ENCODE data around the gene SCAMP4.

Gene SCAMP4

GRCh38 chr19:1907563-1908363 lies 2.6 kb downstream of the SCAMP4 start:
- 92 to 97% methylated on average over 33 to 40 of the region's 43 CpGs for WGBS, 2 experiments (ENCODE audit: insufficient coverage in 2 of 2)
- H3K4me3 ChIP-seq (ENCODE audit: extremely low read depth, insufficient read depth, low read length, poor library complexity, severe bottlenecking) = no peak overlapping the region
- H3K9me3 ChIP-seq (ENCODE audit: control insufficient read depth, low read length) = no peaks in the 10 kb centered on the region
- peaks cover 14% of the 10 kb centered on the region for H3K4me1 ChIP-seq (ENCODE audit: control insufficient read depth, insufficient read depth, low read length, poor library complexity, severe bottlenecking)
- no peak overlapping the region for H3K27ac ChIP-seq (ENCODE audit: low read depth, low read length, severe bottlenecking)
- peaks cover 32% of the 10 kb centered on the region for H3K36me3 ChIP-seq (ENCODE audit: control insufficient read depth, insufficient read depth, low read length)

DNA sequence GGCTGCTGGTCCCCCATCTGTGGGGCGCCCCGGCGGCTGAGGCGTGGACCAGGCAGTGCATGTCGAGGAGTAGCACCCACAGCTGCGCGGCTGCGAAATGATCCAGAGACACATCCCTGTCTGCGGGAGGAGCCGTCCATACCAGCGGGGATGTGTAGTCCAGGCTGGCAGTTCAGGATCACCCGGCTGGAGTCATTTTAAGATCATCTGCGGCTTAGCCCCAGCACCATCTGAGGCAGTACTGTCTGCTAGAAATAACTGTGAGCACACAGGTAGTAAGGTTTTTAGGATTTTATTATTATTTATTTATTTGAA lies 3.1 kb downstream of the SCAMP4 start:
- H3K27ac ChIP-seq (ENCODE audit: low read depth, low read length, severe bottlenecking) = no peak overlapping the region
- H3K4me1 ChIP-seq (ENCODE audit: control insufficient read depth, insufficient read depth, low read length, poor library complexity, severe bottlenecking) = peaks cover 14% of the 10 kb centered on the region
- H3K4me3 ChIP-seq (ENCODE audit: extremely low read depth, insufficient read depth, low read length, poor library complexity, severe bottlenecking) = no peak overlapping the region
- peaks cover 37% of the 10 kb centered on the region for H3K36me3 ChIP-seq (ENCODE audit: control insufficient read depth, insufficient read depth, low read length)
- WGBS, 2 experiments (ENCODE audit: insufficient coverage in 2 of 2) = 96 to 97% methylated on average over 13 of the region's 13 CpGs
- H3K9me3 ChIP-seq (ENCODE audit: control insufficient read depth, low read length) = no peaks in the 10 kb centered on the region

DNA sequence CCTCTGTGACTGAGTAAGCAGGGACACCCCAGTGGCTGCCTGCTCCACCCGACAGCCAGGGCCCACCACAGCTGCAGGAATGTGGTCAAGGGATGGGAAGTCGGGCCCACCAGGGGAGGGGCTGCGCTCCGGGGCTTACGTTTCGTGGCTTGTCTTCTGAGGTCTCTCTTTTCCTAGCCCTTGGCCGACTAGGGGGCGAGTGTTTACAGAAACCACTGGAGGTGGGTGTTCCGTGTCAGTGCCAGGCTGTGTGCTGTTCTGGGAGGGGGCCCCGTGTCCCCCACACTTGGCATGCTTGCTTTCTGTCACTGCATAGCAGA lies 4.5 kb downstream of the SCAMP4 start:
- Histone ChIP-seq H3K36me3 (ENCODE audit: control insufficient read depth, insufficient read depth, low read length) (peaks cover 51% of the 10 kb centered on the region), H3K4me3 (ENCODE audit: extremely low read depth, insufficient read depth, low read length, poor library complexity, severe bottlenecking) (no peak overlapping the region), H3K27ac (ENCODE audit: low read depth, low read length, severe bottlenecking) (no peak overlapping the region), H3K9me3 (ENCODE audit: control insufficient read depth, low read length) (no peaks in the 10 kb centered on the region), H3K4me1 (ENCODE audit: control insufficient read depth, insufficient read depth, low read length, poor library complexity, severe bottlenecking) (peaks cover 8% of the 10 kb centered on the region)
- WGBS, 2 experiments (ENCODE audit: insufficient coverage in 2 of 2) = 93 to 97% methylated on average over 6 to 7 of the region's 10 CpGs

- no peak overlapping the region for H3K27ac ChIP-seq (ENCODE audit: low read depth, low read length, severe bottlenecking)
- H3K9me3 ChIP-seq (ENCODE audit: control insufficient read depth, low read length) = no peaks in the 10 kb centered on the region
- no peak overlapping the region for H3K4me3 ChIP-seq (ENCODE audit: extremely low read depth, insufficient read depth, low read length, poor library complexity, severe bottlenecking)
- H3K4me1 ChIP-seq (ENCODE audit: control insufficient read depth, insufficient read depth, low read length, poor library complexity, severe bottlenecking) = peaks cover 8% of the 10 kb centered on the region
- H3K36me3 ChIP-seq (ENCODE audit: control insufficient read depth, insufficient read depth, low read length) = peaks cover 55% of the 10 kb centered on the region
- WGBS, 2 experiments (ENCODE audit: insufficient coverage in 2 of 2) = 93 to 96% methylated on average over 9 to 10 of the region's 10 CpGs
Measured at GRCh38 chr19:1910177-1910576, 5.0 kb downstream of the SCAMP4 start.

DNA sequence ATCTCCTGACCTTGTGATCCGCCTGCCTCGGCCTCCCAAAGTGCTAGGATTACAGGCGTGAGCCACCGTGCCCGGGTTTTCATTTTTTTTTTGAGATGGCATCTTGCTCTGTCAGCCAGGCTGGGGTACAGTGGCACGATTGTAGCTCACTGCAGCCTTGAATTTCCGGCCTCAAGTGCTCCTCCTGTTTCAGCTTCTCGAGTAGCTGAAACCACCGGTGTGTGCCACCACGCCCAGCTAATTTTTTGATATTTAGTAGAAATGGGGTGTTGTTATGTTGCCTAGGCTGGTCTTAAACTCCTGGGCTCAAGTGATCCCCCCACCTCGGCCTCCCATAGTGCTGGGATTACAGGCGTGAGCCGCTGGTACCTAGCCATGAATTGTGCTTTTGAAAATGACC lies 5.9 kb downstream of the SCAMP4 start:
- peaks cover 5% of the 10 kb centered on the region for H3K4me1 ChIP-seq (ENCODE audit: control insufficient read depth, insufficient read depth, low read length, poor library complexity, severe bottlenecking)
- 83 to 90% methylated on average over 11 to 13 of the region's 13 CpGs for WGBS, 2 experiments (ENCODE audit: insufficient coverage in 2 of 2)
- peaks cover 56% of the 10 kb centered on the region for H3K36me3 ChIP-seq (ENCODE audit: control insufficient read depth, insufficient read depth, low read length)
- no peak overlapping the region for H3K27ac ChIP-seq (ENCODE audit: low read depth, low read length, severe bottlenecking)
- no peak overlapping the region for H3K4me3 ChIP-seq (ENCODE audit: extremely low read depth, insufficient read depth, low read length, poor library complexity, severe bottlenecking)
- no peaks in the 10 kb centered on the region for H3K9me3 ChIP-seq (ENCODE audit: control insufficient read depth, low read length)

DNA sequence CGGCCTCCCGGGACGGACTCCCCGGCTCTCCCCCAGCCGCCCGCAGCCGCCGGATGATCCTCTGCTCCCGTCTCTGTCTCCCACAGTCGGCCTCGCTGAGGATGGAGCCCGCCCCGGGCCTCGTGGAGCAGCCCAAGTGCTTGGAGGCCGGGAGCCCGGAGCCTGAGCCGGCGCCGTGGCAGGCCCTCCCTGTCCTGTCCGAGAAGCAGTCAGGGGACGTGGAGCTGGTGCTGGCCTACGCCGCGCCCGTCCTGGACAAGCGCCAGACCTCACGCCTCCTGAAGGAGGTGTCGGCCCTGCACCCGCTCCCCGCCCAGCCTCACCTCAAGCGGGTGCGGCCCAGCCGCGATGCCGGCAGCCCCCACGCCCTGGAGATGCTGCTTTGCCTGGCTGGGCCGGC lies 6.8 kb downstream of the SCAMP4 start:
- peaks cover 59% of the 10 kb centered on the region for H3K36me3 ChIP-seq (ENCODE audit: control insufficient read depth, insufficient read depth, low read length)
- no peak overlapping the region for H3K4me3 ChIP-seq (ENCODE audit: extremely low read depth, insufficient read depth, low read length, poor library complexity, severe bottlenecking)
- no peaks in the 10 kb centered on the region for H3K9me3 ChIP-seq (ENCODE audit: control insufficient read depth, low read length)
- WGBS, 2 experiments (ENCODE audit: insufficient coverage in 2 of 2) = 96 to 98% methylated on average over 37 of the region's 37 CpGs
- H3K27ac ChIP-seq (ENCODE audit: low read depth, low read length, severe bottlenecking) = no peak overlapping the region
- peaks cover 4% of the 10 kb centered on the region for H3K4me1 ChIP-seq (ENCODE audit: control insufficient read depth, insufficient read depth, low read length, poor library complexity, severe bottlenecking)

GRCh38 chr19:1912760-1913505 lies 7.7 kb downstream of the SCAMP4 start:
- H3K4me1 ChIP-seq (ENCODE audit: control insufficient read depth, insufficient read depth, low read length, poor library complexity, severe bottlenecking) = no peaks in the 10 kb centered on the region
- H3K27ac ChIP-seq (ENCODE audit: low read depth, low read length, severe bottlenecking) = no peak overlapping the region
- WGBS, 2 experiments (ENCODE audit: insufficient coverage in 2 of 2) = 97 to 98% methylated on average over 70 to 77 of the region's 77 CpGs
- no peaks in the 10 kb centered on the region for H3K9me3 ChIP-seq (ENCODE audit: control insufficient read depth, low read length)
- peaks cover 66% of the 10 kb centered on the region for H3K36me3 ChIP-seq (ENCODE audit: control insufficient read depth, insufficient read depth, low read length)
- H3K4me3 ChIP-seq (ENCODE audit: extremely low read depth, insufficient read depth, low read length, poor library complexity, severe bottlenecking) = no peak overlapping the region

GRCh38 chr19:1913781-1914577 lies 8.8 kb downstream of the SCAMP4 start:
- Histone ChIP-seq H3K9me3 (ENCODE audit: control insufficient read depth, low read length) (no peaks in the 10 kb centered on the region), H3K27ac (ENCODE audit: low read depth, low read length, severe bottlenecking) (no peak overlapping the region), H3K36me3 (ENCODE audit: control insufficient read depth, insufficient read depth, low read length) (peaks cover 70% of the 10 kb centered on the region), H3K4me3 (ENCODE audit: extremely low read depth, insufficient read depth, low read length, poor library complexity, severe bottlenecking) (no peak overlapping the region), H3K4me1 (ENCODE audit: control insufficient read depth, insufficient read depth, low read length, poor library complexity, severe bottlenecking) (no peaks in the 10 kb centered on the region)
- WGBS, 2 experiments (ENCODE audit: insufficient coverage in 2 of 2) = 90 to 96% methylated on average over 17 to 19 of the region's 23 CpGs

DNA sequence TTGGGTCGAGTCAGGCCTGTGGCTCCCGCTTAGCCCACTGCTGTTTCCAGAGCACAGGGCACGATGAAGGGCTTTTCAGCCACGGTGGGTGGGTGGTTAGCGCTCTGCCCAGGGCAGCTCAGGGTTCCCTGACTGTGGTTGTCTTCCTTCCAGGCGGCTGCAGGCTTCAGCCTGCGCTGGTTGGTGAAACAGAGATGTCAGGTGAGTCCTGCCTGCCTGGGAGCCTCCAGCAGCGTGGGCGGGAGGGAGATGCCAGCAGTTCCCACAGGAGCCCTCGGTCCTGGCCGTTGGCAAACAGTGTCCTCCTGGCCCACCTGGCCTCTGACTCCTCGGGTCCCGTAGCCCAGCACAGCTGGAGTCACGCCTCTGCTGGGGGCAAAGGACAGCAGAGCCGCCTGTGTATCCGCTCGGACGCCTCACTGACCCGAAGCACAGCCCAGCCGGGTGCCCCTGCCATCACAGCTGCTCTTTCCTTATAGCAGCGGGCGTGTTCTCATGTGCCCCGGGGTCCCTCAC lies 9.7 kb downstream of the SCAMP4 start:
- H3K4me3 ChIP-seq (ENCODE audit: extremely low read depth, insufficient read depth, low read length, poor library complexity, severe bottlenecking) = no peak overlapping the region
- WGBS, 2 experiments (ENCODE audit: insufficient coverage in 2 of 2) = 92 to 97% methylated on average over 18 to 23 of the region's 23 CpGs
- no peaks in the 10 kb centered on the region for H3K4me1 ChIP-seq (ENCODE audit: control insufficient read depth, insufficient read depth, low read length, poor library complexity, severe bottlenecking)
- H3K9me3 ChIP-seq (ENCODE audit: control insufficient read depth, low read length) = no peaks in the 10 kb centered on the region
- no peak overlapping the region for H3K27ac ChIP-seq (ENCODE audit: low read depth, low read length, severe bottlenecking)
- peaks cover 77% of the 10 kb centered on the region for H3K36me3 ChIP-seq (ENCODE audit: control insufficient read depth, insufficient read depth, low read length)

DNA sequence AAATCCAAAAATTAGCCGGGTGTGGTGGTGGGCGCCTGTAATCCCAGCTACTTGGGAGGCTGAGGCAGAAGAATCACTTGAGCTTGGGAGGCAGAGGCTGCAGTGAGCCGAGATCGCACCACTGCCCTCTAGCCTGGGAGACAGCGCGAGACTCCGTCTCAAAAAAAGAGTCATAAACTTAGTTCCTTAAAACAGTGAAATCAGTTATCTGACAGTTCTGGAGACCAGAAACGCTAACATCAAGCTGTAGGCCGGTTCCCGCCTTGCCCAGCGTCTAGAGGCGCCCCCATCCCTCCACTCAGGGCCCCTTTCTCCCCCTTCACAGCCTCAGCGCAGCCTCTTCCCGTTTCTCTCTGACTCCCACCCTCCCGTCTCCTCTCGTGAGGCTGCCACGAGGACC lies 11.9 kb downstream of the SCAMP4 start:
- Histone ChIP-seq H3K9me3 (ENCODE audit: control insufficient read depth, low read length) (no peaks in the 10 kb centered on the region), H3K4me1 (ENCODE audit: control insufficient read depth, insufficient read depth, low read length, poor library complexity, severe bottlenecking) (no peaks in the 10 kb centered on the region), H3K36me3 (ENCODE audit: control insufficient read depth, insufficient read depth, low read length) (peaks cover 88% of the 10 kb centered on the region), H3K27ac (ENCODE audit: low read depth, low read length, severe bottlenecking) (no peak overlapping the region), H3K4me3 (ENCODE audit: extremely low read depth, insufficient read depth, low read length, poor library complexity, severe bottlenecking) (no peak overlapping the region)
- 95 to 98% methylated on average over 16 to 17 of the region's 17 CpGs for WGBS, 2 experiments (ENCODE audit: insufficient coverage in 2 of 2)
